Neural progenitor cell (in vitro differentiated cells): ENCODE results near the gene ZFYVE21.

Experiments
- CTCF ChIP-seq: fragments of 200-600 bp; sonication (generic); IDR thresholded peaks from 2 replicates; pipeline ENCODE4 v1.5.1; 2017; ENCODE audit warnings: antibody characterized with exemption, mild to moderate bottlenecking
- EZH2 ChIP-seq: fragments of 200-600 bp; sonication (generic); IDR thresholded peaks from 2 replicates; pipeline ENCODE4 v1.6.1; 2017; ENCODE audit warnings: antibody characterized with exemption, mild to moderate bottlenecking, moderate library complexity

GRCh38 chr14:103716091-103716801 is 636 bp downstream of the ZFYVE21 start:
- TF ChIP-seq CTCF (no peak), EZH2 (no peak)
